Muscle of back (tissue), 11 donors: Measurements from ENCODE around the gene ALX3. TPM values are rescaled to one million over a fixed set of nuclear protein-coding genes. Genes with fewer than 3 reads are reported as not detected.
"Not testable (repeated sequence)": the region's sequence is repeated elsewhere in the genome, so short reads cannot be mapped to it uniquely, and the experiment has no call there.

Source experiments
- DNase-seq, 3 donors: peaks; one replicate each; pipeline versions ENCODE4 v3.0.0 to v3.0.0-alpha.2; 2013
- polyA plus RNA-seq, 10 donors: library from polyadenylated mRNA; unstranded; fragments of 120-200 nt; gene quantifications; one replicate each; pipeline ENCODE4 v1.2.1, GENCODE V29; 2013; ENCODE audit not compliant: insufficient read length in 10 of 10

ALX3 gene
- polyA plus RNA-seq, 10 donors: 0.33 TPM; not detected in 9

DNA sequence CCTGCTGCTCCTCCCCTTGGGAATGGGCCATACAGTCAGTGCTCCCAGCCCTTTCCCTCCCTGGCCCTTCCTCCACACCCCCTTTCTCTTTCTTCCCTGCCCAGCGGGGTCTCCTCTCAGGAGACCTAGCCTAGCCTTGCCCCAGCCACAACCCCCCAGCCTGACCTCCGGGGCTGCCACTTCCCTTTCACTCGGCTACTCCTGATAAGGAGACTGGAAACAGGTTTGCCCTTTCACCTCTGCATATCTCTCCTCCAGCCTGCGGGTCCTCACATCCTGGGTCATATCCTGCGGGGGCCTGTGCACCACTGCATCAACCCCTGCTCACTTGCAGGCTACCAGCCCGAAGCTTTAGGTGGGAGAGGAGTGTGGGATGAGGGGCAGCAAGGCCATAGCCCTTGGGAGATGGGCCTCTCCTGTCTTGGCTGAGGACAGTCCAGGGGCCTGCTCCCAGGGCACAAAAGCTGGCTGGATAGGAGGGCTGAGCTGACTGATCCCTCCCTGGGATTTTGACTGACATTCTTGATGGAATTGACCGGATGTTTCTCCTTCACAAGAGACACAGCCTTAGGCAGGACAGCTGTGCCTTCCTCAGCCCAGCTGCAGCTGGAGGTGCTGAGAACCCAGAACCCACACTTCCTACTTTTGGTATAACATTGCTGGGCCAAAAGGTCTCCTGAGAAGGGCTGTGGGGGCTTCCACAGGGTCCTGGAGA lies 19.2 kb upstream of the ALX3 start:
- DNase-seq: no peak

DNA sequence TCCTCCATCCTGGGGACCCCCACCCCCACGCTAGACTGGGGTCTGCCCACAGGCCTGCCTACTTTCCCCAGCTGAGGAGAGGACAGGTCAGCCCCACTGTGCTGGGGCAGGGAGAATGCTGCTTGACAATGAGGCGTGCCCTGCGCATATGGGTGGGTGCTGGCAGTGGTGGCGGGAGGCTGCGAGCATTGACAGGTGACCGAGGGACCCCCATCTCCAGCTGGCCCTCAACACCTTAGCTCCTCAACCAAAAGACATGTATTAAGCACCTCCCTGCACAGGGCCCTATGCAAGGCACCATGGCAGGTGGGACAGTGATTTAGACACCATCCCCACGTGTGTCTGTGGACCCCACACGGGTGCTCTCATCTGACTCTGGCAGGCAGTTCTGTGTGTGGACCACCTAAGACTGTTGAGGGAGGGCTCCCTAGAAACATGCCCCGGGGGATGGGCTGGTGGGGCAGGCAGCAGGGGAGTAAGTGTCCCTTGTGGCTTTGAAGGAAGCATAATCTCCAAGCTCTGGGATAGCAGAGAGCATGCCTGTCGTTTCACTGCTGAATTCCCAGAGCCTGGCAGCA lies 18.4 kb upstream of the ALX3 start:
- DNase-seq: no peak

DNA sequence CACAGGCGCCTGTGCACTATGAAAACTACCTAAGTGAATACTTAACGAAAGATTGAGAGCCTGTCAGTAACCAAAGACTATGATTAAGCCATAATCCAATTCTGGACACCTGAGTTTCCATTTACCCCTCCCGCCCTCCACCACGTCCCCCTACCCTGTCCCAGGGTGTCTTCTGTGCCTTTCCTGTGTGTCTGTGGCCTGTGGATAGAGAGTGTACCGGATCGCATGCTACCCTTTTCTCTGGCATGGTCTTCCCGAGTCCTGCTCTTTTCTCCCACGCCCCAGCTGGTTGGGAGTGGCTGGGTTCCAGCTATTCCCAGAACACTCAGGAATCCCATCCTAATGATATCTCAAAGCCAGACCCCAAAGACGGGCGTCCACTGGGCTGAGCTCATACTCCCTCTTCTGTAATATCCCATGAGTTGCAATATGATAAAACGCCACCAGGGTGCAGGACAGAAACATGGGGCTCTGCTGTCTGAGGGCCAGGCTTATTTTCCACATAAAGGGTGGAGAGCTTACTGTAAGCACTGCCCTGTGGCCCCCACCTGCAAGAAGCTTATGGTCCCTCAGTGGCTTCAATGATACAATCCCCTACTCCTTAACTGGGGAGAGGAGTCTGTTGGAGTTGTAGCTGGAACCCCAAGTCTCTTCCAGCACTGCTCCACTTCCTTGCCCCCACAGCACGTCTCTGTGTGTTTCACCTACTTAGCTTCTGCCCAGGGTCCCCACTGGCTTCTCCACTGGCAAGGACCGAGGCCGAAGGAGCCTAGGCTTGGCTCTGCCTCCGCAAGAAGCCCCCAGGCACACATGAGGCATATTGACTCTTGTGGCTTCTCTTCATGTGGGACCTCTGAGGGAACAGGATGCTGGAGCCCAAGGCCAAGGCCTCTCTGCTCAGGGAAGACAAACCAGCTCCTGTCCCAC lies 17.6 kb upstream of the ALX3 start:
- peak in 1 of 3 donors; percentile 61 for DNase-seq

DNA sequence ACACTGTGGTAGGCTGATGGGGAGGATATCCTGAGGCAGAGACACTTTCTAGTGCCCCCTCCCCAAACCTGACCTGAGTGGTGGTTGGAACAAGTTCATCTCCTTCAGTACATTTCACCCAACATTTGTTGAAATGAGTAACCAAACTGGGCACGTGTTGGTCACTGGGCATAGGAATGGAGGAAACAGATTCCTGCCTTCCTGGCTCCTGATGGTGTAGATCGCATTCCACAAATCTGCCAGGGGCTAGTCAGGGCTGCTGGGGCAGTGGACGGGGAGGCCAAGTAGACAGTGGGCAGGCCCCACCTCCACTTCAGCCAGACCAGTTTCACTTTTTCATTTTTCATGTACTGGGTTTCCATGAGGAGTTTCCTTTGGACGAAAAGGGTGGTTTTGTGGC lies 16.5 kb upstream of the ALX3 start:
- no peak for DNase-seq

DNA sequence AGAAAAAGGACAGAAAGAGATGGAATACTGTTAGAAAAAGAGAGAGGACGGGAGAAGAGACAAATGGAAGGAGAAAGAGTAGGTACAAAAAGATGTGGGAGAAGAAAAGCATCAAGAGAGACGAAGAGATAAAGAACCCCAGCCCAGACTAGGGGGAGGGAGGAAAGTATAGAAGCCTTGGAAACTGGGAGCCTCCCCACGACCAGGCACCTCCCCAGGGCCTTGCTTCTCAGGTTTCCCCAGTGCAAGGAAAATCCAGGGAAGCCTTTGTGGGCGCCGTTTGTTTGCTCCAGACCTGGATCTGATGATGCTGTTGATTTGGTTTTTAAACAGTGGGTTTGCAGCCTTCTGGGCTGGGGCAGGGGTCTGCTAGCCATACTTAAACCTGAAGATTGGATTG lies 15.2 kb upstream of the ALX3 start:
- DNase-seq: no peak

DNA sequence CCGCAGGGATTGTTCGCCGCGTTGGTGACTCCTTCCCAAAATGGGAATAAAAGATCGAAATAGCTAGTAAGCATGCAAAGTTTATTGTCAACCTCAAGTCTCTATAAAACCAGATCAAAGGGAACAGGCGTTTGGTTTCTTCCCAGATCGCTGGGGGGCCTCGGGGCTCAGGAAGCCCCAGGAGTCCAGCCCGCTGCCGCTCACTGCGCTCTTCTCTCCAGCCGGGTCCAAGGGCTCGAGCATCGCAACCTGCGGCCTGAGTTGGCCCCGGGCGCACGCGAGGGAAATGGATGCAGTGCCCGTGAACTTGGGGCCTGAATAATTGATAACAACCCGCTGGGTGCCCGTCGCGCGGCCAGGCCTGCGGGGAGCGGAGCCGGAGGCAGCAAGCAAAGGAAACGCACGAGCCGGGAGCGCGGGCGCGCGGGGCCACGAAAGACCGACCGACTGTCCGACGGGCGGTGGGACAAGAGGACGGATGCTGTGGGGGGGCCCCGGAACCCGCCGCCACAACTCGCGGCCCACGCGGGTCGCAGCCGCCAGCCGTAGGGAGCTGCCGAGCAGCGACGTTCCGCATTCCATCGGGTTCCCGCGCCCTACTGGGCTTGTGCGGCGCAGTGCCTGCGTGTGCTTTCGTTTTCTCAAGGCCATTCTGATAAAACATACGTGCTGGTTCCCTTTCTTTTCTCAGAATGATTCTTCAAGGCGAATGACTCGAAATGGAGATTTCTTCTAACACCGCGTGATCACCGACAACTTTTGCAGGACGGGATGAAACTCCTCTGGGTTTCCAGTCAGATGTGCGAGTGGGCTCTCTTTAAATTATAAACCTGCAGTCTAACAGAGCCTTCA lies 14.0 kb upstream of the ALX3 start:
- peak in 2 of 3 donors; percentile 43 to 81 for DNase-seq

DNA sequence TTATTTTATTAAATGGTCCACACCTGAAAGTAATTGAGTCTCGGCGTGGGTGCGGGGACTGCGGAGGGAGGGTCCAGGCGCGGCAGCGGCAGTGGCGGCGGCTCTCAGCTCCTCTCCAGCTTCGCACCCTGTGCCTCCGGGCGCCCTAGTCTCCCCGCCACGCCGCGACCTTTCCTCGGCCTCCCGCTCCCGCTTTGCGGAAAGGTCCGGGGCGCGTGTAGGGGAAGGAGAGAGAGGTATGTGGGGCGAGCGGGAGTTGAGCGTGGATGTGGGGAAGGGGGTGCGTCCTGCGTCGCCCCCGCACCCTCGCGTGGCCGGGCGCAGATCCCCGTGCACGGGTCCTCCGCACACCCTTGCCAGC lies 13.4 kb upstream of the ALX3 start:
- peak in 1 of 3 donors; percentile 61 for DNase-seq

DNA sequence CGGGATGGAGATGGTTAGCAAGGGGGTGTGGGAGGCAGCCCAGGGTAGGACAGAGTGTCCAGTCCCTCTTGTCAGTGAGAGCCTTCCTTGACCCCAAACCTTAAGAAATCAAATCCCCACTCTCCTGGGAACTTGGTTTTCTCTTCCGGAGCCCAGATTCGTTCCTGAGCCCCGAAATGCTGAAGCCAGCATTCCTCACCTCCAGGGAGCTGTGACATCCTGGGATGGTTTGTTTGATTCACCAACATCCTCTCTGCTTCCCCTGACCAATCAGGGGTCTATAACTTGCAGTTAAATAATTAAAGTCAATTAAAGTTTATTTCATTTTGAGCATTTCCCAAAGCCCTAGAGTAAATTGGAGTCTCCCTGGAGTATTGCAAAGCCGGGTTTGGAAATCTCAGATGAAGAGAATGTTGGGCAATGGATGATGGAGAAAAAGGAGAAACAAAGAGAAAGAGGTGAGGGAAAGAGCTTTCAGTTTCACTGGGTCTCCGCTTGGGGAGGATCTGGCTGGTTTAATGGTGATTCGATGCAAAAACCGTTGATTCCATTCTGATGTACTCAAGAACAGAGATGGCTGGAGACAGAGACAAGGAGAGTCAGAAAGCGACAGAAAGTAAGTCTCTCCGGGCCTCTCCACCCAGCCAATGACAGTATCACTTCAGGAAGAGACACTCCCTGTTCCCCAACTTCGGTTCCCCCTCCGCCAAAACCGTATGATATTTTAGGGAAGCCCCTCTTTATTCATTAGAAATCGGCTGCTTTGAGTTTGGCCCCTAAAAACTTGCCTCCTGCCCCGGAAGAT lies 12.8 kb upstream of the ALX3 start:
- peak in 1 of 3 donors; percentile 43 for DNase-seq

DNA sequence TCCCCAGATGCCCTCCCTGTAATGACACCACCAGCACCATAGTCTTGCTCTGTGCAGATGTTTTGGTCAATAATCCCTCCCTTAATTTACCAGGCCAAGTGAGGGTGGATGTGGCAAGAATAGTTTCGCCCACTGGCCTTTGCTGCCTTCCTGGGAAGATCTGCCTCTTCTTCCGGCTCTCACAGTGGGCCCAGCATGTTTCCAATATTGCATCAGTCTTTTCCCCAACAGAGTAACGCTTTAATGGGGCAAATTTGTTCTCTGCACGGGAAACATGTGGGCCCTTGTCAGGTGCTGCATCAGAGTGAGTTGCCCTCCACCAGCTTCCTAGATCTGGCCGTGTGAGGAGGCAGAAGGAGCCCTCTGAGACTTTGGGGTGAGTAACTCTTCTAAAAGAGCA lies 12.0 kb upstream of the ALX3 start:
- no peak for DNase-seq

DNA sequence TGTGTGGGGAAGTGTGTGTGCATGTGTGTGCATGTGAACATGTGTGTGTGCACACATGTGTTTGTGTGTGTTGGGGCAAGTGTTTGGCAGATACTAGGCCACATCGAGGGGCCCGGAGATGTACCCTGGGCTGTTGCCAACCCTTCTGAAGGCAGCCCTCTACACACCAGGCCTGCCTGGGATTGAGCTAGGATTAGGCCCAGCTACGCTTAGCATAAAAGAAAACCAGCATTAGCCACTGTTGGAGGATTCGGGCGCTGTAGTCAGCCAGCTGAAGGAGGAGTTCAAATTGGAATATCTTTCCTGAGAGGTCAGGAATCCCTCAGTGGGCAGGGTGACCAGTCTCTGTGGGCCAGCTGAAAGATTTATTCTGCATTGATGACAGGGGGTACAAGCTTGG lies 10.6 kb upstream of the ALX3 start:
- DNase-seq: no peak

DNA sequence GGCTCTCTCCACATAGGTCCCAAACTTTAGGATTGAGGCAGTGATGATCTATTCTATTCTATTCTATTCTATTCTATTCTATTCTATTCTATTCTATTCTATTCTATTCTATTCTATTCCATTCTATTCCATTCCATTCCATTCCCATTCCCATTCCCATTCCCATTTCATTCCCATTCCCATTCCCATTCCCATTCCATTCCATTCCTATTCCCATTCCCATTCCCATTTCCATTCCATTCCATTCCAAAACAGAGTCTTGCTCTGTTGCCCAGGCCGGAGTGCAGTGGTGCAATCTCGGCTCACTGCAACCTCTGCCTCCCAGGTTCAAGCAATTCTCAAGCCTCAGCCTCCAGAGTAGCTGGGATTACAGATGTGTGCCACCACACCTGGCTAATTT lies 9.5 kb upstream of the ALX3 start:
- not testable (repeated sequence) for DNase-seq

DNA sequence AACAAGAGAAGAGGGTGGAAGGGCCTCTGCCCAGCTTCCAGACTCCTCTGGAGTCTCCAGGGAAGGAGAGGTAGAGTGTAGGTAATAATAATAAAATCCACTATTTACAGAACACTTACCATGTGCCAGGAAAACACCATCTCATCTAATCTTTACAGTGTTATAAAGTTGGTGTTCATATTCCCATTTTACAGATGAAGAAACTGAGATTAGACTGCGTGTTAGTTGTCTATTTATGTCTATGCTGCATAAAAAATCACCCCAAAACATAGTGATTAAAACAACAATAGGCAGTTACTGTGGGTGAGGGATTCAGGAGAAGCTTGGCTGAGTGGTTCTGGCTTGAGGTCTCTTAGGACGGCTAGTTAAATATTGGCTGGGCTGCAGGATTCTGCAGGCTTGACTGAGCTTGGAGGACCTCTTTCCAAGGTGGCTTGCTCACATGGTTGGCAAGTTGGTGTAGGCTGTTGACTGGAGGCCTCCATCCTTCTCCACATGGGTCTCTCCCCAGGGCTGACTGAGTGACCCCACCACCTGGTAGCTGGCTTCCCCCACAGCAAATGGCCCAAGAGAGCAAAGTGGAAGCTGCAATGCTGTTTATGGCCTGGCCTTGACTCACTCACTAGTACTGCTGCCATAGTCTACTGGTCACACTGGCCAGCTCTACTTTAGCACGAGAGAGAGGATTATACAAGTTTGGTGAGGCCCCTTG lies 6.5 kb upstream of the ALX3 start:
- no peak for DNase-seq

DNA sequence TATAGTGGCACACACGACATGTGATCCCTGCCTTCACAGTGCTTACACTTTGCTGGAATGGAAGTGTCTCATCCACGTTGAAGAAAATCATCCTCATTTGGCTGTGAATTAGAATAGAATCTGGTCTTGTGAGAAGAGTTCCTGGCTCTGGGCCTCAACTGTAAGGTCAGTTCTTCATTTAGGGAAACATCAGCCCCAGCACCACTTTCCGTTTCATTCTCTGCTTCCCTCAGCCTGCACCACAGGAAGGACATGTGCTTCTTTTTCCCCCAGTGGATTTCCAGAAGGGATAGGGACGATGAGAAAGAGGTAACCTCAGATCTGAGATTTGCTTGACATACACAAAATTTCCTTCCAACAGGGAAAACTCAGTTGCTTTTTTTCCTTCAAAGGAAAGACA lies 3.7 kb upstream of the ALX3 start:
- DNase-seq: no peak

DNA sequence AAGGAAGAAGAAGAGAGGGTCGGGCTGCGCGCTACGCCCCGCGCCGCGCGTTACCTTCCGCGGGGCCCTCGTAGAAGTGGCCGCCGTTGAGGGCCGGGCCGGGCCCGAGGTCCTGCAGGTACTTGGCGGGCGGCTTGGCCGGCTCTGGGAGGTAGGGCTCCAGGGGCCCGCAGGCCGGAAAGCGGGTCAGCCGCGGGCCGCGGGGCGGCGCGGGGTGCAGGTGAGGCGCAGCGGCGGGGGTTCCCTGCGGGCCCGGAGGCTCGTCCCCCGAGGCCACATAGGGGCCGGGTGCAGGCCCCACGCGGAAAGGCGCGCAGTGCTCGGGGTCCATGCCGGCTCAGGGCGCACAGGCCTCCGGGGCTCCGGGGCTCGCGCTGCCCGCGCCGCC lies 196 bp downstream of the ALX3 start:
- DNase-seq: no peak

DNA sequence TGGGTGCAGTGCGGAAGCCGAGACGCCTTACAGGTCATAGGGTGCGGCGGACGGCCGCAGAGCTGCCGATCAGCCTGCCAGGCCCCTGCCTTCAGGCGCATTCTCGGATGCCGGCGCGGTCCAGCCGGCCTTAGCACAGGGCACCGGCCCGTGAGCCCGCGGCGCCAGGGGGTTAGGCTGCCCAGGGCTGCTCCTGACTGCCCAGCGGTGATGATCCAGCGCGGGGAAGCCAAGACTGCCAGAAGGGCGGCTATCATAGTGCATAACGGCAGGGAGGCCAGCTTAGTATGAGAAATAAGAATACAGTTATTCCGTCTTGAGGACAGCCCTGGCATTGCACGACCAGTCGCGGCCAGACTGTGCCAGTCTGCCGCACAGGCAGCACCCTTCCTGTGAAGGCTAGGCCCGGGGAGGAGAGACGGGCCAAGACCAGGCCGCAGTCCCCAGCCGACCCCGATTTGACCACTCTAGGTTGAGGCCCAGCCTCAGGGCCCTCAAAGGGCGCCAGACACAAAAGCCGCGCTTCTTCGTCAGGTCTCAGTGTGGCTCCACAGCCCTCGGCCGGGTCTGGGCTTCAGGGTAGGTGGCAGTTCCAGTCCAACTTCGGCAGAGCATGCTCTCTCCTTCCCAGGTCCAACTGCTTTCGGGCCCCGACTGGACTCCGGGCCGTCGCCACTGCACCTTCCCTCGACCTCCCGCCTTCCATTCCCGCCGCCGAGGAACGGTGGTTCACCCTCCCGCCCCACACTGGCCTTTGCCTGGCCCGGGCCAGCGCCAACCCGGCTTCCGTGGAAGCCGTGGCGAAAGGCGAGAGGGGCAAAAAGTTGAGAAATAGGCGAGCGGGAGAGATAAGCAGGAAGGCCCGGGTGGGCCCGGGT lies 829 bp downstream of the ALX3 start:
- peak in 1 of 3 donors; percentile 48 for DNase-seq

DNA sequence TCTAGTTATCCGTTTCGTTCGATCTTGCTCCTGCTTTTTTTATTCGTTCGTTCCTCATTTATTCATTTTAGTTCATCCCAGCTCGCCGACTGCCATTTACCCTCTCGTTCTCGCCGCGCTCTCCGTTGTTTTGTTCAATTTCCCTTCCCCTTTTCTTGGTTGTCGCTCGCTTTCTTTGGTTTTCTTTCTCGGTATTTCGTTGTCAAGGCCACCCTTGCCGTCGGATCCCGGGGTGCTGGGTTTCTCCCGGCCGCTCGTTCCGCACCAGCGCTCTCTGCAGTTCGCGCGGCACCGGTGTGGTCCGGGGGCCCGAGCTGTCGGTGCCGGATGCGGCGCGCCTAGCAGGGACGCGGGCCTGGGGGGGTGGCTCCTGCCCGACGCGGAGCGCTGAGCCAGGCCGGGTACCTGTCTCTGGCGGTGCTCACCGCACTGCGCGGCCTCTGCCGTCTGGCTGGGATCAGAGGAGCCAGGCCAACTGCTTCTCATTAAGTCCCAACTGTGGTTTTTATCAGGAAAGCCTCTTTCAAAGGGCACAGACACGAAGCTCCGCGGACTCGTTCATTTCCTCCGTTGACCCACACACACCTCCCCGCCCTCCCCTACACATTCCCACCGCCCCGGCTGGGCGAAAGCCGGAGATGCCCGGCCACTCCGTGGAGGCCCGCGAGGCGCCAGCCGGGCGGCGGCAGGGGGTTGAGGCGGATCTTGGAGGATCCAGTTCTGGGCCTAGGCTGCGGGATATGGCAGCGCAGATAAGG lies 1.6 kb downstream of the ALX3 start:
- DNase-seq: peak in 1 of 3 donors; percentile 78

DNA sequence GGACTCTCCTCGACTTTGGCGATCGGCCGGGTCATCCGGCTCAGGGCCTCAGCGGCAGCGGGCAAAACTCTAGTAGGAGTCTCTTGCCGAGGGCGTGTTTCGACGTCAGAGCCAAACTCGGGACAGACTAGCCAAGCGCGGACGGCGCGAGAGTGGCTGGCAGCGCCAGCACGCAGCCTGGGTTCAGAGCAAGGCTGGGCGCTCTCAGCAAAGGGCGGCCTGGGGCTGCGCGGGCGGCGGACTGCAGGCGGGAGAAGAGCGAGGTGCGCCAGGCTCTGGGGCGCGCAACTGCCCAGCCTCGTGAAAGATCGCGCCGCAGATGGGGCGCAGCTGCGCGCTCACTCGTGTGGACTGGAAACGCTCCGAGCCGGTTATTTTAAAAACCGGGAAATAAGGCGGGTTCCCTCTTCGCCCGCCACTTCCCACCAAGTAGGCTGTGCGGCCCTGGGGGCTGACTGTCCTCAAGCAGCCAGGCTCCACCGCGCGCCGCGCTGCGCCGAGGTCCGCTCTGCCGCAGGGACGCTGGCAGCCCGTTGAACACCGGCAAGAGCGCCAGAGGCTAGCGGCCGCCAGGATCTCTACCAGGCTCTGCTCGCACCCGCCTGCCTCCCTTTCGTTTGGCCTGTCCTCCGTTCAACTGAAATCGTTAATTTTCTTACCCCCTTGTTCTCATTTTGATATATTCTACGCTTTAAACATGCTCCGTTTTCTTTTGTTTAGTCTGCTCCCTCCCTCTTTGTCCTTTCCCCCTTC lies 2.4 kb downstream of the ALX3 start:
- DNase-seq: peak in 1 of 3 donors; percentile 72

DNA sequence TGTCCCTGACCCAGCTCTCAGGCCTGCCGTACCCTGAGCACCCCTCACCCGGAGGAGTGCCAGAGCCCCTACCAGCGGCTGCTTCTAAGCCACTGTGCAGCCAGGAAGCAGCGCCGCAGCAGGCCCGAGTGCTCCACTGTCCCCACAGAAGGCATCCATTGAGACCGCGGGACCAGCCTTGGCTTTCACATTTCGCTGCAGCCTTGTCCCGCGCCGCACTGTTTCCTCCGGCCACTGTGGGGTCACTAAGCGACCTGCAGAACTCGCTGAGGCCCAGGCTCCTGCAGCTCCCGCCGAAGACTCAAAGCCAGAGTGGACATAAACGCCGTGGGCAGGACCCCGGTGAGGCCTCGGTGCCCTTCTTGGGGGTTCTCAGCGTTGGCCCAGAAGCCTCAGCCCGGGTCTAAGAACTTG lies 3.0 kb downstream of the ALX3 start:
- no peak for DNase-seq
